K562 (cell line): ENCODE measurements around the gene CTF1. TPM values are rescaled to one million over a fixed set of nuclear protein-coding genes. Genes with fewer than 3 reads are reported as not detected.

Experiments
- ADNP ChIP-seq: fragments of 200-800 bp; sonication (Bioruptor generic); IDR thresholded peaks from 2 replicates; pipeline ENCODE4 v1.6.1; 2016; ENCODE audit warnings: missing genetic modification characterization, missing compliant biosample characterization
- BDP1 ChIP-seq: IDR thresholded peaks from 3 replicates; pipeline ENCODE4 v1.6.1; 2011; ENCODE audit not compliant: insufficient read length, insufficient read depth
- CEBPB ChIP-seq: fragments of 450-650 bp; IDR thresholded peaks from 2 replicates; pipeline ENCODE4 v1.6.1; 2016; ENCODE audit warnings: missing genetic modification characterization, missing compliant biosample characterization
- CEBPG ChIP-seq, 3 experiments: fragments of 200-800 bp in 1 of 3; sonication (Bioruptor generic) in 1 of 3; sonication (generic) in 1 of 3; formaldehyde crosslinking in 1 of 3; IDR thresholded peaks in 2 of 3; conservative IDR thresholded peaks in 1 of 3; 2 replicates each; pipeline versions ENCODE4 v1.6.1 to v1.8.0; 2016 to 2022; ENCODE audit warnings: missing compliant biosample characterization in 2 of 3, missing genetic modification characterization in 2 of 3, mild to moderate bottlenecking in 1 of 3, missing genetic modification reagents in 1 of 3
- EHMT2 ChIP-seq: fragments of 450-650 bp; IDR thresholded peaks from 2 replicates; pipeline ENCODE4 v1.6.1; 2018; ENCODE audit warnings: antibody characterized with exemption
- GTF2E2 ChIP-seq: fragments of 200-800 bp; sonication (Bioruptor generic); IDR thresholded peaks from 2 replicates; pipeline ENCODE4 v1.6.1; 2016; ENCODE audit warnings: missing genetic modification characterization, missing compliant biosample characterization
- NFIC ChIP-seq: fragments of 450-650 bp; IDR thresholded peaks from 2 replicates; pipeline ENCODE4 v1.6.1; 2017; ENCODE audit warnings: mild to moderate bottlenecking, inconsistent platforms
- PHF20 ChIP-seq: fragments of 450-650 bp; IDR thresholded peaks from 2 replicates; pipeline ENCODE4 v1.6.1; 2018; ENCODE audit not compliant: partially characterized antibody
- SAFB2 ChIP-seq: fragments of 200-400 bp; formaldehyde crosslinking; IDR thresholded peaks from 2 replicates; pipeline ENCODE4 v1.6.1; 2018; ENCODE audit warnings: borderline replicate concordance, low read length, low read depth, moderate library complexity; ENCODE audit not compliant: severe bottlenecking
- TOE1 ChIP-seq, 2 experiments: fragments of 450-650 bp in 1 of 2; sonication (generic) in 1 of 2; formaldehyde crosslinking in 1 of 2; IDR thresholded peaks; 2 replicates each; pipeline versions ENCODE4 v1.7.1 to v1.8.0; 2016 to 2022; ENCODE audit warnings: borderline replicate concordance in 2 of 2, mild to moderate bottlenecking in 2 of 2, antibody characterized with exemption in 1 of 2, inconsistent platforms in 1 of 2, low read depth in 1 of 2, missing genetic modification reagents in 1 of 2, moderate library complexity in 1 of 2
- ZNF263 ChIP-seq: sonication (generic); formaldehyde crosslinking; IDR thresholded peaks from 2 replicates; pipeline ENCODE4 v1.8.0; 2022; ENCODE audit warnings: mild to moderate bottlenecking, missing genetic modification reagents, borderline replicate concordance
- ZNF407 ChIP-seq: fragments of 450-650 bp; IDR thresholded peaks from 2 replicates; pipeline ENCODE4 v1.6.1; 2016; ENCODE audit warnings: low read depth
- ZNF75A ChIP-seq: fragments of 450-650 bp; formaldehyde crosslinking; IDR thresholded peaks from 2 replicates; pipeline ENCODE4 v1.4.0; 2020; ENCODE audit warnings: mild to moderate bottlenecking
- ZNF830 ChIP-seq: fragments of 250-450 bp; sonication (Bioruptor Pico); IDR thresholded peaks from 2 replicates; pipeline ENCODE4 v1.5.0; 2021; ENCODE audit warnings: mild to moderate bottlenecking
- polyA plus RNA-seq, 8 experiments: library from polyadenylated mRNA; depleted of rRNA in 4 of 8; stranded (reverse) in 5 of 8; unstranded in 3 of 8; fragments of >200 nt; fragmentation: Nextera tagmentation in 2 of 8; fragmentation: Illumina TruSeq in 1 of 8; extraction: Ambion mirVana in 2 of 8; extraction: Trizol in 1 of 8; gene quantifications; 2 replicates each; pipeline versions ENCODE4 v1.2.1 to v1.2.3, GENCODE V29; 2011 to 2014; ENCODE audit warnings: inconsistent platforms in 1 of 8, missing spikeins in 1 of 8
- total RNA-seq, 7 experiments: library from RNA; depleted of rRNA in 6 of 7; stranded (reverse); fragments of >200 nt in 6 of 7; fragmentation: Illumina TruSeq in 2 of 7; extraction: Trizol in 2 of 7; gene quantifications; 2 replicates each; pipeline versions ENCODE4 v1.2.1 to v1.2.3, GENCODE V29; 2011 to 2021; ENCODE audit warnings: low replicate concordance in 1 of 7
- TF ChIP-seq, protein P1 (sequence below): fragments of 250-450 bp; sonication (Bioruptor Pico); IDR thresholded peaks from 2 replicates; pipeline ENCODE4 v1.8.0; 2022; ENCODE audit warnings: moderate library complexity, mild to moderate bottlenecking, inconsistent platforms

Gene CTF1
- total and polyA plus RNA-seq, 9 of the 15 experiments (the other 6 are each of a cell fraction or from before 2014, with no cell fraction given), result 0.24 to 2.5 (median 0.44) TPM

- TF ChIP-seq ZNF830 (CRISPR knock-in tag) (no peak), ZNF407 (peak; percentile 53; the same call in 1 of the 2 replicates), TOE1 (IDR thresholded peaks at IDR 0.05; ENCODE audit: borderline replicate concordance) (peak; percentile 69; the same call in 1 of the 2 replicates), TOE1 (CRISPR knock-in tag; IDR thresholded peaks at IDR 0.05; ENCODE audit: borderline replicate concordance, low read depth) (peak; percentile 96; the same call in 1 of the 2 replicates), CEBPG (CRISPR knock-in tag; IDR thresholded peaks at IDR 0.05) (no peak), CEBPG (tag; conservative IDR thresholded peaks at IDR 0.05 in 1 of 2, IDR thresholded peaks at IDR 0.05 in 1 of 2) (no peak), BDP1 (no peak), NFIC (peak; percentile 15; the same call in 1 of the 2 replicates), ZNF263 (CRISPR knock-in tag) (no peak), EHMT2 (no peak), ADNP (tag) (no peak), SAFB2 (no peak), GTF2E2 (tag) (no peak), CEBPB (tag) (no peak), ZNF75A (CRISPR knock-in tag) (no peak), PHF20 (no peak)
- TF ChIP-seq, protein P1, sequence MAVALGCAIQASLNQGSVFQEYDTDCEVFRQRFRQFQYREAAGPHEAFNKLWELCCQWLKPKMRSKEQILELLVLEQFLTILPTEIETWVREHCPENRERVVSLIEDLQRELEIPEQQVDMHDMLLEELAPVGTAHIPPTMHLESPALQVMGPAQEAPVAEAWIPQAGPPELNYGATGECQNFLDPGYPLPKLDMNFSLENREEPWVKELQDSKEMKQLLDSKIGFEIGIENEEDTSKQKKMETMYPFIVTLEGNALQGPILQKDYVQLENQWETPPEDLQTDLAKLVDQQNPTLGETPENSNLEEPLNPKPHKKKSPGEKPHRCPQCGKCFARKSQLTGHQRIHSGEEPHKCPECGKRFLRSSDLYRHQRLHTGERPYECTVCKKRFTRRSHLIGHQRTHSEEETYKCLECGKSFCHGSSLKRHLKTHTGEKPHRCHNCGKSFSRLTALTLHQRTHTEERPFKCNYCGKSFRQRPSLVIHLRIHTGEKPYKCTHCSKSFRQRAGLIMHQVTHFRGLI (CRISPR knock-in tag), result no peak
Observed at GRCh38 chr16:30922960-30923535, 26.6 kb downstream of the CTF1 start (continued).
